Brain microvascular endothelial cell (primary cell): ENCODE measurements around the gene ADAM17.
"Not testable (repeated sequence)": the region's sequence is repeated elsewhere in the genome, so short reads cannot be mapped to it uniquely, and the experiment has no call there.

ENCODE experiments used
- DNase-seq: peaks from one replicate; pipeline ENCODE4 v3.0.0-alpha.2; 2020
- H3K27ac ChIP-seq: fragments of 250-450 bp; sonication (Bioruptor Pico); 2 replicates; pipeline ENCODE4 v1.5.1; 2020; ENCODE audit warnings: mild to moderate bottlenecking, moderate library complexity
- H3K27me3 ChIP-seq: fragments of 250-450 bp; sonication (Bioruptor Pico); replicated peaks from 2 replicates; pipeline ENCODE4 v1.5.1; 2020; ENCODE audit warnings: mild to moderate bottlenecking
- H3K36me3 ChIP-seq: fragments of 250-450 bp; sonication (Bioruptor Pico); replicated peaks from 2 replicates; pipeline ENCODE4 v1.5.1; 2020; ENCODE audit warnings: mild to moderate bottlenecking
- H3K4me3 ChIP-seq: 2 replicates; pipeline ENCODE4 v1.5.1; 2011; ENCODE audit warnings: low read depth, mild to moderate bottlenecking, control low read depth, low read length, moderate library complexity
- CTCF ChIP-seq: IDR thresholded peaks from 2 replicates; pipeline ENCODE4 v1.5.1; 2011; ENCODE audit warnings: low read depth, mild to moderate bottlenecking, moderate library complexity, low read length, control low read depth, inconsistent platforms; ENCODE audit errors: missing control alignments
- in situ Hi-C: cut with HindIII; loops from 2 replicates; pipeline ENCODE4 v1.10.0; 2017; ENCODE audit warnings: low sequenced_read_pairs, low pct_ligation_motif_present

ADAM17 gene

GRCh38 chr2:9525266-9525665 is 30.4 kb downstream of the ADAM17 start:
- DNase-seq = no peak
- in situ Hi-C loops = no loop called here
- peaks cover 31% of the 10 kb centered on the region for H3K36me3 ChIP-seq

GRCh38 chr2:9524291-9524690 is 31.3 kb downstream of the ADAM17 start:
- no peaks in the 10 kb centered on the region for H3K27me3 ChIP-seq
- DNase-seq = no peak
- no peak for TF ChIP-seq CTCF
- H3K4me3 ChIP-seq = no peak overlapping the region
- in situ Hi-C loops = no loop called here
- no peak overlapping the region for H3K27ac ChIP-seq
- H3K36me3 ChIP-seq = peaks cover 34% of the 10 kb centered on the region

More at GRCh38 chr2:9525266-9525665, 30.4 kb downstream of the ADAM17 start:
- TF ChIP-seq CTCF = no peak
- Histone ChIP-seq H3K27me3 (no peaks in the 10 kb centered on the region), H3K4me3 (no peak overlapping the region), H3K27ac (no peak overlapping the region)

- peak; percentile 32 for DNase-seq
- no peak overlapping the region for H3K27ac ChIP-seq
- H3K27me3 ChIP-seq = no peaks in the 10 kb centered on the region
- peaks cover 29% of the 10 kb centered on the region for H3K36me3 ChIP-seq
- H3K4me3 ChIP-seq = no peak overlapping the region
- in situ Hi-C loops = no loop called here
- TF ChIP-seq CTCF = no peak
Observed at GRCh38 chr2:9519250-9519649, 36.4 kb downstream of the ADAM17 start.

- in situ Hi-C loops = no loop called here
- Histone ChIP-seq H3K27me3 (no peaks in the 10 kb centered on the region), H3K36me3 (peaks cover 29% of the 10 kb centered on the region), H3K4me3 (no peak overlapping the region), H3K27ac (no peak overlapping the region)
- DNase-seq = no peak
- no peak for TF ChIP-seq CTCF
Observed at GRCh38 chr2:9518780-9519179, 36.9 kb downstream of the ADAM17 start.

- Histone ChIP-seq H3K27me3 (no peaks in the 10 kb centered on the region), H3K27ac (no peak overlapping the region), H3K4me3 (no peak overlapping the region), H3K36me3 (peaks cover 27% of the 10 kb centered on the region)
- no peak for DNase-seq
- TF ChIP-seq CTCF = no peak
- in situ Hi-C loops = no loop called here
Observed at GRCh38 chr2:9518163-9518562, 37.5 kb downstream of the ADAM17 start.

- no peaks in the 10 kb centered on the region for H3K27me3 ChIP-seq
- DNase-seq = no peak
- no peak for TF ChIP-seq CTCF
- peaks cover 31% of the 10 kb centered on the region for H3K36me3 ChIP-seq
- in situ Hi-C loops = no loop called here
- no peak overlapping the region for H3K4me3 ChIP-seq
- H3K27ac ChIP-seq = no peak overlapping the region
Observed at GRCh38 chr2:9517118-9517782, 38.4 kb downstream of the ADAM17 start.

- in situ Hi-C loops, H3K27ac ChIP-seq, H3K27me3 ChIP-seq, DNase-seq, H3K4me3 ChIP-seq: not testable (repeated sequence)
- peaks cover 23% of the 10 kb centered on the region for H3K36me3 ChIP-seq
Observed at GRCh38 chr2:9513946-9514345, 41.7 kb downstream of the ADAM17 start.
